ENCODE results near the gene HIPK2. TPM values are rescaled to one million over a fixed set of nuclear protein-coding genes. Genes with fewer than 3 reads are reported as not detected.

The HIPK2 gene
- total RNA-seq, 1 experiment from 2014 or later: 30.7 TPM

- TF ChIP-seq EZH2 (IDR thresholded peaks at IDR 0.05; ENCODE audit: borderline replicate concordance, low read depth, low read length, poor library complexity, severe bottlenecking) (no peak), CTCF (conservative IDR thresholded peaks at IDR 0.05; ENCODE audit: low read depth, low read length) (no peak)
- H3K36me3 ChIP-seq (ENCODE audit: insufficient read depth, low read length, poor library complexity, severe bottlenecking): no peaks in the 10 kb centered on the region
- DNase-seq (ENCODE audit: low spot score): no peak
- no peaks in the 10 kb centered on the region for H3K27me3 ChIP-seq (replicated peaks; ENCODE audit: insufficient read depth, low read depth, low read length, poor library complexity)
- H3K4me3 ChIP-seq (ENCODE audit: low read depth, low read length, poor library complexity, severe bottlenecking): no peak overlapping the region
- H3K27ac ChIP-seq (ENCODE audit: low read depth, low read length, poor library complexity, severe bottlenecking): no peak overlapping the region
- no peaks in the 10 kb centered on the region for H3K9me3 ChIP-seq (ENCODE audit: low read depth, low read length, poor library complexity, severe bottlenecking)
- ChIA-PET CTCF (no interaction called here), POLR2A (ENCODE audit: low non-redundant PET) (no interaction called here)
- H3K4me1 ChIP-seq (ENCODE audit: insufficient read depth, low read length, poor library complexity, severe bottlenecking): no peaks in the 10 kb centered on the region
- intact Hi-C loops (cut with micrococcal nuclease; ENCODE audit: unreplicated experiment): no loop called here
- no TSS peak for BruUV-seq (replicated peaks)
Measured at GRCh38 chr7:139799586-139799985, 21.8 kb upstream of the HIPK2 start.

- Histone ChIP-seq H3K27me3 (replicated peaks; ENCODE audit: insufficient read depth, low read depth, low read length, poor library complexity) (no peaks in the 10 kb centered on the region), H3K27ac (ENCODE audit: low read depth, low read length, poor library complexity, severe bottlenecking) (no peak overlapping the region), H3K4me1 (ENCODE audit: insufficient read depth, low read length, poor library complexity, severe bottlenecking) (no peaks in the 10 kb centered on the region), H3K36me3 (ENCODE audit: insufficient read depth, low read length, poor library complexity, severe bottlenecking) (no peaks in the 10 kb centered on the region), H3K4me3 (ENCODE audit: low read depth, low read length, poor library complexity, severe bottlenecking) (no peak overlapping the region), H3K9me3 (ENCODE audit: low read depth, low read length, poor library complexity, severe bottlenecking) (no peaks in the 10 kb centered on the region)
- ChIA-PET POLR2A (ENCODE audit: low non-redundant PET) (interaction anchor here (0.5 kb wide), 1 partner anchor 60 kb away, joined by 5 read pairs; no protein-coding TSS in a partner anchor), CTCF (no interaction called here)
- no TSS peak for BruUV-seq (replicated peaks)
- intact Hi-C loops (cut with micrococcal nuclease; ENCODE audit: unreplicated experiment): no loop called here
- no peak for DNase-seq (ENCODE audit: low spot score)
- TF ChIP-seq CTCF (conservative IDR thresholded peaks at IDR 0.05; ENCODE audit: low read depth, low read length) (no peak), EZH2 (IDR thresholded peaks at IDR 0.05; ENCODE audit: borderline replicate concordance, low read depth, low read length, poor library complexity, severe bottlenecking) (no peak)
Measured at GRCh38 chr7:139798892-139799291, 21.1 kb upstream of the HIPK2 start.

- no TSS peak for BruUV-seq (replicated peaks)
- CTCF ChIA-PET: no interaction called here
- Histone ChIP-seq H3K36me3 (ENCODE audit: insufficient read depth, low read length, poor library complexity, severe bottlenecking) (no peaks in the 10 kb centered on the region), H3K27me3 (replicated peaks; ENCODE audit: insufficient read depth, low read depth, low read length, poor library complexity) (no peaks in the 10 kb centered on the region), H3K4me3 (ENCODE audit: low read depth, low read length, poor library complexity, severe bottlenecking) (no peak overlapping the region), H3K9me3 (ENCODE audit: low read depth, low read length, poor library complexity, severe bottlenecking) (no peaks in the 10 kb centered on the region), H3K27ac (ENCODE audit: low read depth, low read length, poor library complexity, severe bottlenecking) (no peak overlapping the region), H3K4me1 (ENCODE audit: insufficient read depth, low read length, poor library complexity, severe bottlenecking) (no peaks in the 10 kb centered on the region)
- POLR2A ChIA-PET (ENCODE audit: low non-redundant PET): no interaction called here
- TF ChIP-seq EZH2 (IDR thresholded peaks at IDR 0.05; ENCODE audit: borderline replicate concordance, low read depth, low read length, poor library complexity, severe bottlenecking) (no peak), CTCF (conservative IDR thresholded peaks at IDR 0.05; ENCODE audit: low read depth, low read length) (no peak)
- intact Hi-C loops (cut with micrococcal nuclease; ENCODE audit: unreplicated experiment): no loop called here
- DNase-seq (ENCODE audit: low spot score): no peak
Measured at GRCh38 chr7:139798221-139798620, 20.4 kb upstream of the HIPK2 start.
